HL-60 (cell line): Measurements from ENCODE around the gene RAI14.

Experiments
- CTCF ChIP-seq: IDR thresholded peaks from one replicate; pipeline ENCODE4 v1.5.1; 2011; ENCODE audit warnings: low read length, control low read depth, inconsistent platforms; ENCODE audit not compliant: insufficient read depth
- GABPA ChIP-seq: IDR thresholded peaks from 2 replicates; pipeline ENCODE4 v1.6.1; 2012; ENCODE audit warnings: low read depth
- POLR2AphosphoS5 ChIP-seq: IDR thresholded peaks from 2 replicates; pipeline ENCODE4 v1.6.1; 2012; ENCODE audit warnings: low read depth
- REST ChIP-seq: IDR thresholded peaks from 2 replicates; pipeline ENCODE4 v1.6.1; 2012; ENCODE audit warnings: low read depth; ENCODE audit not compliant: insufficient replicate concordance

- TF ChIP-seq CTCF: no peak
- TF ChIP-seq REST: no peak
- TF ChIP-seq POLR2AphosphoS5: no peak
- TF ChIP-seq GABPA: no peak
These were observed 7.3 kb upstream of the RAI14 start for GRCh38 chr5:34648840-34649158.
